Stimulated activated memory B cell treated with anti-CD40 and anti-IgM and Interleukin-4, amounts not matched to agents 10 μg/mL and 1 μg/mL and 100 μg/mL, for 72 hours (primary cell): ENCODE results near the gene HERC3.

Experiments
- ATAC-seq: fragments of 150-1000 bp; cut with Tn5 transposase; 2 replicates; pipeline ENCODE4 v1.10.0; 2021
- H3K27ac Mint-ChIP-seq: one replicate; pipeline ENCODE4 v1.8.0; 2022; ENCODE audit warnings: mild to moderate bottlenecking, mixed read lengths
- H3K27me3 Mint-ChIP-seq: one replicate; pipeline ENCODE4 v1.8.0; 2022; ENCODE audit warnings: mixed read lengths
- H3K36me3 Mint-ChIP-seq: one replicate; pipeline ENCODE4 v1.8.0; 2022; ENCODE audit warnings: mixed read lengths
- H3K4me1 Mint-ChIP-seq: one replicate; pipeline ENCODE4 v1.8.0; 2022; ENCODE audit warnings: mixed read lengths
- H3K4me3 Mint-ChIP-seq: one replicate; pipeline ENCODE4 v1.8.0; 2022; ENCODE audit warnings: mild to moderate bottlenecking, moderate library complexity, mixed read lengths
- H3K9me3 Mint-ChIP-seq: one replicate; pipeline ENCODE4 v1.8.0; 2022; ENCODE audit warnings: mixed read lengths

HERC3 gene

GRCh38 chr4:88709989-88710388 is 117.7 kb downstream of the HERC3 start:
- H3K27me3 Mint-ChIP-seq = no peaks in the 10 kb centered on the region
- no peaks in the 10 kb centered on the region for H3K4me1 Mint-ChIP-seq
- ATAC-seq = no peak
- no peak overlapping the region for H3K4me3 Mint-ChIP-seq
- peaks cover 93% of the 10 kb centered on the region for H3K36me3 Mint-ChIP-seq
- H3K27ac Mint-ChIP-seq = no peak overlapping the region
- peaks cover 4% of the 10 kb centered on the region for H3K9me3 Mint-ChIP-seq

- H3K4me1 Mint-ChIP-seq = no peaks in the 10 kb centered on the region
- H3K27me3 Mint-ChIP-seq = no peaks in the 10 kb centered on the region
- H3K36me3 Mint-ChIP-seq = peaks cover 97% of the 10 kb centered on the region
- ATAC-seq = no peak
- peaks cover 20% of the 10 kb centered on the region for H3K9me3 Mint-ChIP-seq
- H3K4me3 Mint-ChIP-seq = no peak overlapping the region
- no peak overlapping the region for H3K27ac Mint-ChIP-seq
Observed at GRCh38 chr4:88713782-88714181, 121.5 kb downstream of the HERC3 start.

DNA sequence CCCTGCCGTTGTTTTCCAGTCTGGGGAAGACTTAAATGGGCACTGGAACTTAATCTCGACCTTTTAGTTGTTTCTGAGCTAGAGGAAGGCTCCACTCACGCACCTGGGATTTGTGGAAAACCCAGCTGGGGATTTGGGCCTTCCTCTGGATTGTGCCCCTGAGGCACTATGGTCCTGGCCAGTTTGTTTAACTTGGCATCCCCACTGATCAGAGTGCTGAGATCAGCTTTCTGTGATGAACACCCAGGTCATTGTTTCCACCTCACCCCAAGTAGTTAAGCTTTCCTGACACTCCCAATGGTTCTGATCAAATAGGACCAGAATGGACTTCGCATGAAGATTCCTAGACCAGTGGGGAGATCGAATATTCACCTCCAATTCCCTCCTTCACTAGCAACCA is 125.8 kb downstream of the HERC3 start:
- Mint-ChIP-seq H3K27ac (no peak overlapping the region), H3K4me1 (no peaks in the 10 kb centered on the region), H3K27me3 (no peaks in the 10 kb centered on the region), H3K36me3 (peaks cover 81% of the 10 kb centered on the region), H3K4me3 (no peak overlapping the region), H3K9me3 (peaks cover 17% of the 10 kb centered on the region)
- no peak for ATAC-seq

GRCh38 chr4:88719381-88719780 is 127.1 kb downstream of the HERC3 start:
- no peak for ATAC-seq
- Mint-ChIP-seq H3K36me3 (peaks cover 69% of the 10 kb centered on the region), H3K9me3 (peaks cover 17% of the 10 kb centered on the region), H3K4me3 (no peak overlapping the region), H3K27me3 (no peaks in the 10 kb centered on the region), H3K4me1 (no peaks in the 10 kb centered on the region), H3K27ac (no peak overlapping the region)

DNA sequence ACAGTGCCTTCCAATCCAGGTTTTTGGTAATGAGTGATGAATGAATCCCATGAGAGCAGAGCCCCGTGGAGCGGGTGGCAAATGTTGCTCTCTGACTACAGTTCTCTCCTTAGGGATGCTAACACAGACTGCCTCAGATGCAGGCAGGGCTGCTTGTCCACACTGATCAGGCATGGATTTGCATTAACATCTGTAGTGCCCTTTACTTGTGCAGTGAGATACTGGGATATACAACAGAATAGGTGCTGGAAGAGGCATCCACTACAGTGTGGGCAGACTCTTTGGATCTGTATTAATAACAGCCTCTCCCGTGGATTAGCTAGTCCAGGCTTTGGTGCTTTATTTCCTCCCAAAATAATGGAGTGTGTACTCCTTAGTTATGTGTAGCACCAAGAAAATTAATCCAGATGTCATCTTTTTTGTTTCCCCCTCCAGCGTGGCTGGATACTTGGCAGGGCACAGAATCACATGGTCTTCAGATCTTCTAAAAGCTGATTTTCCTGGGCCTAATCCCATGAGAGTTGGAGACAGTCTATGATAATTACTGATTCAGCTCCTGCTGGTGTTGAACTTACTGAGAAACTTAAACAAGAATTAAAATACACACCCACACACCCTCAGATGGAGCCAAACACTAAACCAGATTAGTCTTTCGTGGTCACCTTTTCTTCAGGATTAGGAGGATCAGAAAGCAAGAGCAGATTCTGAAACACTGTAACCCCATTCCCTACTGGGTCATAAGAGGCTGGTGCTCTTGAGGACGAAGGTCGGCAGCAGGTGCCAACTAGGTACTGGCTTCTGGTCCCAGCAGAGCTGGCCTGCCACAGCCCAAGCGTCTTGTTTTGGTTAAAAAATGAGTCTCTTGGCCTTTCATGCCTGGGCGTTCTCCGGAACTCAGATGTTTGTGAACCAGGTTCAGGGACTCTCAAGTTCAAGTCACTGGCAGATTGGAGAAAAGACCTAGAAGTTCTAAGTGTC is 128.5 kb downstream of the HERC3 start:
- H3K9me3 Mint-ChIP-seq = peaks cover 14% of the 10 kb centered on the region

DNA sequence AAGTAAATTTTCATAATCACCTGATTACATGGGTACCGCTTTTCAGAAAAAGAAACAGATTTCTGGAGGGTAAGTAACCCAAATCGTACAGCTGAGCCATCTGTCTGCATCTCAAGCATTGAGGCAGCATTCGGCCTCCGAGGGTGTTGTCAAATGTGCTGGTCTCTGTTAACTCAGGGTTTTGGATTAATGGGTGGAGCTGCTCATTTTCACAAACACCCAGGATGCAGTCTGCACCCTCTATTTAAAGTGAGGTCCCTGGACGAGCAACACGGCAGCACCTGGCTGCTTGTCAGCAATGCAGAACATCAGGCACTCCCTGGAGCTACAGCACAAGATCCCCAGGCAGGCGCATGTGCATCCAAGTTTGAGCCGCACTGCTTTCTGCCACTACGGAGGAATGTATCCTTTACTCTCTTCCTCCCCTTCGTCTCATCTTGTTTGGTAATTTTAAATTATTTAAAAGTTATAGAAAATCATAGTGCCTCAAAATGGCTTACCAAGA is 130.0 kb downstream of the HERC3 start:
- no peaks in the 10 kb centered on the region for H3K27me3 Mint-ChIP-seq
- H3K27ac Mint-ChIP-seq = no peak overlapping the region
- no peaks in the 10 kb centered on the region for H3K4me1 Mint-ChIP-seq
- no peak for ATAC-seq
- no peak overlapping the region for H3K4me3 Mint-ChIP-seq
- H3K9me3 Mint-ChIP-seq = peaks cover 5% of the 10 kb centered on the region
- H3K36me3 Mint-ChIP-seq = peaks cover 46% of the 10 kb centered on the region

More for the DNA sequence above, 128.5 kb downstream of the HERC3 start:
- no peak overlapping the region for H3K4me3 Mint-ChIP-seq
- peaks cover 55% of the 10 kb centered on the region for H3K36me3 Mint-ChIP-seq
- no peak overlapping the region for H3K27ac Mint-ChIP-seq
- no peak for ATAC-seq
- H3K27me3 Mint-ChIP-seq = no peaks in the 10 kb centered on the region
- no peaks in the 10 kb centered on the region for H3K4me1 Mint-ChIP-seq

GRCh38 chr4:88722828-88723227 is 130.5 kb downstream of the HERC3 start:
- Mint-ChIP-seq H3K9me3 (no peaks in the 10 kb centered on the region), H3K27ac (no peak overlapping the region), H3K36me3 (peaks cover 45% of the 10 kb centered on the region), H3K4me1 (no peaks in the 10 kb centered on the region), H3K27me3 (no peaks in the 10 kb centered on the region), H3K4me3 (no peak overlapping the region)
- no peak for ATAC-seq

GRCh38 chr4:88724406-88724805 is 132.1 kb downstream of the HERC3 start:
- Mint-ChIP-seq H3K9me3 (no peaks in the 10 kb centered on the region), H3K4me3 (no peak overlapping the region), H3K36me3 (peaks cover 32% of the 10 kb centered on the region), H3K27me3 (no peaks in the 10 kb centered on the region), H3K27ac (no peak overlapping the region), H3K4me1 (no peaks in the 10 kb centered on the region)
- no peak for ATAC-seq

- Mint-ChIP-seq H3K36me3 (peaks cover 25% of the 10 kb centered on the region), H3K27me3 (no peaks in the 10 kb centered on the region), H3K4me1 (no peaks in the 10 kb centered on the region), H3K4me3 (no peak overlapping the region), H3K9me3 (no peaks in the 10 kb centered on the region), H3K27ac (no peak overlapping the region)
- no peak for ATAC-seq
Observed at GRCh38 chr4:88725143-88725542, 132.9 kb downstream of the HERC3 start.

GRCh38 chr4:88725986-88726385 is 133.7 kb downstream of the HERC3 start:
- H3K27me3 Mint-ChIP-seq = no peaks in the 10 kb centered on the region
- H3K4me1 Mint-ChIP-seq = no peaks in the 10 kb centered on the region
- H3K27ac Mint-ChIP-seq = no peak overlapping the region
- no peaks in the 10 kb centered on the region for H3K9me3 Mint-ChIP-seq
- no peak for ATAC-seq
- H3K4me3 Mint-ChIP-seq = no peak overlapping the region
- peaks cover 16% of the 10 kb centered on the region for H3K36me3 Mint-ChIP-seq

DNA sequence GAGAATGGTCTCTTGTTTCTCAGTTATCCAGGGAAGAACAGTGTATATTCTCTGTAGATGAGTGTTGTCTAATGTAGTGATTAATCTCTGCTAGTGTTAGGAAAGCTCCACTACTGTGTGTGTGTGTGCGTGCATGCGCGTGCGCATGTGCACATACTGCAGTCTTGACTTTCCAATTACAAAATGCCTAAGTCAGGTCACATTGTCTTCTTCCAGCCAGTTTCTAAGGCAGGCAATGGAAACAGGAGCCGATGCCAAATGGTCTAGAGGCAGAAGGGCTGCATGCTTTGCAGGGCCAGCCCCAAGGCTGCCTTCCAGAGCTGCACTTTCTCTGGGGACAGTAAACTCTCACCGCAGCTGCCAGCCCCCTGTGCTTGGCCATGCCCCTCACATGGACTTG is 135.9 kb downstream of the HERC3 start:
- Mint-ChIP-seq H3K9me3 (no peaks in the 10 kb centered on the region), H3K4me3 (no peak overlapping the region), H3K27me3 (no peaks in the 10 kb centered on the region), H3K36me3 (peaks cover 14% of the 10 kb centered on the region), H3K4me1 (no peaks in the 10 kb centered on the region), H3K27ac (no peak overlapping the region)
- ATAC-seq = no peak

GRCh38 chr4:88729146-88729760 is 137.0 kb downstream of the HERC3 start:
- Mint-ChIP-seq H3K4me3 (no peak overlapping the region), H3K27ac (no peak overlapping the region), H3K9me3 (no peaks in the 10 kb centered on the region), H3K4me1 (no peaks in the 10 kb centered on the region), H3K27me3 (no peaks in the 10 kb centered on the region), H3K36me3 (peaks cover 14% of the 10 kb centered on the region)
- ATAC-seq = no peak

GRCh38 chr4:88730811-88731210 is 138.5 kb downstream of the HERC3 start:
- no peak for ATAC-seq
- H3K9me3 Mint-ChIP-seq = no peaks in the 10 kb centered on the region
- no peaks in the 10 kb centered on the region for H3K27me3 Mint-ChIP-seq
- H3K4me1 Mint-ChIP-seq = no peaks in the 10 kb centered on the region
- no peak overlapping the region for H3K27ac Mint-ChIP-seq
- no peak overlapping the region for H3K4me3 Mint-ChIP-seq
- peaks cover 14% of the 10 kb centered on the region for H3K36me3 Mint-ChIP-seq

GRCh38 chr4:88731381-88731780 is 139.1 kb downstream of the HERC3 start:
- H3K4me1 Mint-ChIP-seq = peaks cover 4% of the 10 kb centered on the region
- no peak for ATAC-seq
- H3K4me3 Mint-ChIP-seq = no peak overlapping the region
- H3K9me3 Mint-ChIP-seq = no peaks in the 10 kb centered on the region
- peaks cover 14% of the 10 kb centered on the region for H3K36me3 Mint-ChIP-seq
- no peak overlapping the region for H3K27ac Mint-ChIP-seq
- H3K27me3 Mint-ChIP-seq = no peaks in the 10 kb centered on the region

DNA sequence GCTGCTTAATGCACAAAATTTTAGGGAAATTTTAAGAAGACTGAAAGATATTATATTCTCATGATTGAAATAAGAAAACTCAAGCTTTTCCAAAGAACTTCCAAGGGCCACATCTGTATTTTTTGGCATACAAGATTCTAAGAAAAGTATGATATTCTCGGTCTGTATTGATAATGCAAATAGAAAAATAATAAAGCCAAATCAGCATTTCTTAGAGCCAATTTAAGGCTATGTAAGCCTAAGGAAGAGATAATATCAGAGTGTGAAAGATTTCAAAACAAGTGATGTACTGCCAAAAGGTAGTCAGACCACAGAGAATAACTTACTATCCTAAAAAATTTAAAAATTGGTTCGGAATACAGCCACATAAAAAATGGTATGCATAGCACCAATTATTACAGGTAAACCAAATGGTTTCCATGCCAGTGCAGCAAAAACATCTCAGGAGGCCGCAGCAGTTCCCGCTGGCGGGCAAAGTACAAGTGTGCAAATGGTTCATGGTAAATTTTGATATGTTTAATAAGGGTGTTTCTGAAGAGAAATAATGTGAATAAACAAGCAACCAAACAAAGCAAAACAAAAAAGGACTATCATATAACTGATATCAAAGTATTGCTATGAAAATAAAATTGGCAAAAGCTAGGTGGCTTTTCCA is 140.6 kb downstream of the HERC3 start:
- ATAC-seq = no peak
- H3K9me3 Mint-ChIP-seq = no peaks in the 10 kb centered on the region

More for the DNA sequence above, 140.6 kb downstream of the HERC3 start:
- peaks cover 3% of the 10 kb centered on the region for H3K36me3 Mint-ChIP-seq
- H3K4me1 Mint-ChIP-seq = peaks cover 18% of the 10 kb centered on the region
- H3K27ac Mint-ChIP-seq = no peak overlapping the region
- H3K27me3 Mint-ChIP-seq = no peaks in the 10 kb centered on the region
- no peak overlapping the region for H3K4me3 Mint-ChIP-seq
